GM18511 (cell line): Measurements from ENCODE around the gene CAV3.
"Not testable (repeated sequence)": the region's sequence is repeated elsewhere in the genome, so short reads cannot be mapped to it uniquely, and the experiment has no call there.

Experiments used
- ATAC-seq: cut with Tn5 transposase; IDR thresholded peaks from one replicate; pipeline ENCODE4 v1.9.1; 2021; ENCODE audit warnings: mild to moderate bottlenecking, moderate library complexity; ENCODE audit not compliant: unreplicated experiment

The CAV3 gene

GRCh38 chr3:8733332-8734094, at the start of gene CAV3:
Gene CAV3 (plus strand): TSS chr3:8733802. CDS start chr3:8733877, 75 bp downstream.
- no peak for ATAC-seq

GRCh38 chr3:8684992-8685391, 48.6 kb upstream of the CAV3 start:
- not testable (repeated sequence) for ATAC-seq

- not testable (repeated sequence) for ATAC-seq
Measured at GRCh38 chr3:8691295-8691694, 42.3 kb upstream of the CAV3 start.

GRCh38 chr3:8702560-8702959, 31.0 kb upstream of the CAV3 start:
- no peak for ATAC-seq

GRCh38 chr3:8705575-8705974, 28.0 kb upstream of the CAV3 start:
- no peak for ATAC-seq

GRCh38 chr3:8709287-8709686, 24.3 kb upstream of the CAV3 start:
- no peak for ATAC-seq

GRCh38 chr3:8709801-8710507, 23.6 kb upstream of the CAV3 start:
- no peak for ATAC-seq

- ATAC-seq, result no peak
Measured at GRCh38 chr3:8712045-8712907, 21.3 kb upstream of the CAV3 start.

GRCh38 chr3:8712908-8713255, 20.7 kb upstream of the CAV3 start:
- ATAC-seq, result no peak

GRCh38 chr3:8713901-8714759, 19.5 kb upstream of the CAV3 start:
- ATAC-seq, result peak; percentile 66

- ATAC-seq, result not testable (repeated sequence)
Measured at GRCh38 chr3:8715757-8716156, 17.8 kb upstream of the CAV3 start.

- no peak for ATAC-seq
Measured at GRCh38 chr3:8722808-8723207, 10.8 kb upstream of the CAV3 start.

GRCh38 chr3:8723612-8724011, 10.0 kb upstream of the CAV3 start:
- no peak for ATAC-seq

GRCh38 chr3:8724108-8724752, 9.4 kb upstream of the CAV3 start:
- no peak for ATAC-seq

- ATAC-seq, result no peak
Measured at GRCh38 chr3:8727605-8728512, 5.7 kb upstream of the CAV3 start.

GRCh38 chr3:8729479-8729878, 4.1 kb upstream of the CAV3 start:
- ATAC-seq, result no peak

GRCh38 chr3:8730656-8731055, 2.9 kb upstream of the CAV3 start:
- no peak for ATAC-seq

GRCh38 chr3:8732413-8732812, 1.2 kb upstream of the CAV3 start:
- ATAC-seq, result no peak
